BE2C (cell line): ENCODE measurements around the gene ZNF267.
"Not testable (repeated sequence)": the region's sequence is repeated elsewhere in the genome, so short reads cannot be mapped to it uniquely, and the experiment has no call there.

Source experiments
- DNase-seq: peaks from one replicate; pipeline ENCODE4 v3.0.0-alpha.2; 2020
- H3K27me3 ChIP-seq: fragments of 250-450 bp; sonication (Bioruptor Pico); 2 replicates; pipeline ENCODE4 v1.5.1; 2020; ENCODE audit warnings: mild to moderate bottlenecking
- H3K36me3 ChIP-seq: fragments of 250-450 bp; sonication (Bioruptor Pico); 2 replicates; pipeline ENCODE4 v1.5.1; 2020; ENCODE audit warnings: mild to moderate bottlenecking
- H3K4me1 ChIP-seq: fragments of 250-450 bp; sonication (Bioruptor Pico); 2 replicates; pipeline ENCODE4 v1.5.1; 2020
- H3K4me3 ChIP-seq: 2 replicates; pipeline ENCODE4 v1.5.1; 2011; ENCODE audit warnings: low read depth, low read length
- H3K9me3 ChIP-seq: fragments of 250-450 bp; sonication (Bioruptor Pico); 2 replicates; pipeline ENCODE4 v1.5.1; 2020
- TF ChIP-seq, protein P1 (sequence below): IDR thresholded peaks from 2 replicates; pipeline ENCODE4 v1.5.1; 2012; ENCODE audit warnings: mild to moderate bottlenecking, low read depth, low read length

The ZNF267 gene

DNA sequence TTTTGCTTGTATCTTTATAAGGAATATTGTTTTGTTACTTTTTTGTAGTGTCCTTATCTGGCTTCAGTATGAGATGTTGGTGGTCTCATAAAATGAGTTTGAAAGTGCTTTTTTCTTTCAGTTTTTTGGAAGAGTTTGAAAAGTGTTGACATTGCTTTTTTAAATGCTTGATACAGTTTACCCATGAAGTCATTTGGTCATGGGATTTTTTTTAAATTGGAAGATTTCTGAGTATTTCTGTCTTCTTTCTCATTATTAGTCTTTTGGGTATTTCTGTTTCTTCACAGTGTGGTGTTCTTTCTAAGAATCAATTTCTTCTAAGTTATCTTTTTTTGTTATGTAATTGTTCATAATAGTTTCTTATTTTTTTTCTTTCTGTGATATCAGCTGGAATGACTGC, 15.1 kb downstream of the ZNF267 start:
- Histone ChIP-seq H3K36me3 (peaks cover 54% of the 10 kb centered on the region), H3K4me1 (no peaks in the 10 kb centered on the region), H3K4me3 (no peak overlapping the region), H3K27me3 (no peaks in the 10 kb centered on the region), H3K9me3 (no peaks in the 10 kb centered on the region)
- TF ChIP-seq, protein P1, sequence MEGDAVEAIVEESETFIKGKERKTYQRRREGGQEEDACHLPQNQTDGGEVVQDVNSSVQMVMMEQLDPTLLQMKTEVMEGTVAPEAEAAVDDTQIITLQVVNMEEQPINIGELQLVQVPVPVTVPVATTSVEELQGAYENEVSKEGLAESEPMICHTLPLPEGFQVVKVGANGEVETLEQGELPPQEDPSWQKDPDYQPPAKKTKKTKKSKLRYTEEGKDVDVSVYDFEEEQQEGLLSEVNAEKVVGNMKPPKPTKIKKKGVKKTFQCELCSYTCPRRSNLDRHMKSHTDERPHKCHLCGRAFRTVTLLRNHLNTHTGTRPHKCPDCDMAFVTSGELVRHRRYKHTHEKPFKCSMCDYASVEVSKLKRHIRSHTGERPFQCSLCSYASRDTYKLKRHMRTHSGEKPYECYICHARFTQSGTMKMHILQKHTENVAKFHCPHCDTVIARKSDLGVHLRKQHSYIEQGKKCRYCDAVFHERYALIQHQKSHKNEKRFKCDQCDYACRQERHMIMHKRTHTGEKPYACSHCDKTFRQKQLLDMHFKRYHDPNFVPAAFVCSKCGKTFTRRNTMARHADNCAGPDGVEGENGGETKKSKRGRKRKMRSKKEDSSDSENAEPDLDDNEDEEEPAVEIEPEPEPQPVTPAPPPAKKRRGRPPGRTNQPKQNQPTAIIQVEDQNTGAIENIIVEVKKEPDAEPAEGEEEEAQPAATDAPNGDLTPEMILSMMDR: no peak
- DNase-seq: no peak

DNA sequence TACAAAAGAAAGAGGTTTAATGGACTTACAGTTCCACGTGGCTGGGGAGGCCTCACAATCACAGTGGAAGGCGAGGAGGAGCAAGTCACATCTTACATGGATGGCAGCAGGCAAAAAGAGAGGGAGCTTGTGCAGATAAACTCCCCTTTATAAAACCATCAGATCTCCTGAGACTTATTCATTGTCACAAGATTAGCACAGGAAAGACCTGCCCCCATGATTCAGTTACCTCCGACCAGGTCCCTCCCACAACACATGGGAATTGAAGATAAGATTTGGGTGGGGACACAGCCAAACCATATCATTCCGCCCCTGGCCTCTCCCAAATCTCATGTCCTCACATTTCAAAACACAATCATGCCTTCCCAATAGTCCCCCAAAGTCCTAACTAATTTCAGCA, 18.5 kb downstream of the ZNF267 start:
- not testable (repeated sequence) for H3K4me1 ChIP-seq, H3K9me3 ChIP-seq, H3K27me3 ChIP-seq, H3K4me3 ChIP-seq, DNase-seq
- peaks cover 53% of the 10 kb centered on the region for H3K36me3 ChIP-seq

DNA sequence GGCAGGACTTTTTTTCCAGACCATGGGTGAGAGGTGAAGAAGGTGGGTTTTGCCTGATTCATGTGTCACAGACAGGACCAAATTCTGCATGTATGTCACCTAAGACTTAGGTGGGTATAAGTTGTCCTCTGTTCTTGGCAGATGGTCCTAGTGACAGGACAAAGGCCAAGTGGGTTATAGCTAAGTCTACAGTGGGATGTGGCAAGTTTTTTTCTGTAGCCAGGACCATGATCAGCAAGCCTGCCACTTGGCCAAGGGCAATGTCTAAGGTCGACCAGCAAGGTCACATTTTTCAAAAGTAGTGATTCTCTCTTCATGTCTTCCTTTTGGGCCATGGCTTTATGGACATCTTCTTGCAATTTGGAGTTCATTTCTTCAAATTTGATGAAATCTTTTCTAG, 20.2 kb downstream of the ZNF267 start:
- no peaks in the 10 kb centered on the region for H3K27me3 ChIP-seq
- H3K9me3 ChIP-seq: no peaks in the 10 kb centered on the region; the same call in 1 of the 2 replicates
- no peaks in the 10 kb centered on the region for H3K4me1 ChIP-seq
- H3K4me3 ChIP-seq: no peak overlapping the region
- DNase-seq: no peak
- TF ChIP-seq, protein P1: no peak
- peaks cover 48% of the 10 kb centered on the region for H3K36me3 ChIP-seq

DNA sequence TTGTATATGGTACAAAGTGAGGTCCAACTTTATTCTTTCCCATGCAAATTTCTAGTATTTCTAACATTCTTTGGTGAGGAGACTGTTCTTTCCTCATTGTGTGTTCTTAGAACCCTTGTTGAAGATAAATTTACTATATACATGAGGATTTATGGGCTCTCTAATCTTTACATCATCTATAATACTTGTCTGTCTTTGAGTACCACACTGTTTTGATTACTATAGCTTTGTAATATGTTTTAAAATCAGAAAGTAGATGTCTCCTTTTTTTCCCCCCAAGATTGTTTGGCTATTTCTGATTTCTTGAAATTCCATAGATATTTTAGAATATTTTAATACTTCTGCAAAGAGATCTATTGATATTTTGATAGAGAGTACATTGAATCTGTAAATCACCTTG, 23.7 kb downstream of the ZNF267 start:
- Histone ChIP-seq H3K27me3 (no peaks in the 10 kb centered on the region), H3K4me3 (no peak overlapping the region), H3K36me3 (peaks cover 28% of the 10 kb centered on the region), H3K4me1 (no peaks in the 10 kb centered on the region), H3K9me3 (no peaks in the 10 kb centered on the region; the same call in 1 of the 2 replicates)
- no peak for DNase-seq
- TF ChIP-seq, protein P1: no peak

DNA sequence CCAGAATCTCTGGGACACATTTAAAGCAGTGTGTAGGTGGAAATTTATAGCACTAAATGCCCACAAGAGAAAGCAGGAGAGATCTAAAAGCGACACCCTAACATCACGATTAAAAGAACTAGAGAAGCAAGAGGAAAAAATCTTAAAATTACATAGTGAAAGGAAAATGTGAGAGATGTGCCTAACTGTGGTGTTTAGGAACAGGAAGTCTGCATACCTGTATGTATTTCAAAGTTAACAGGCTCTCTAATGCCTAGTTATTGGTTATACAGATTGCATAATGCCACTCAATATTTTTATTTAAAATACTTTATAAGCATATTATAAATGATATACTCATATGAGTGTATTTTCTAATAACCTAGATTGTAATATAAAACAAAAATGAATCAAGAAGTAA, 25.9 kb downstream of the ZNF267 start:
- no peak for DNase-seq
- no peaks in the 10 kb centered on the region; the same call in 1 of the 2 replicates for H3K9me3 ChIP-seq
- no peaks in the 10 kb centered on the region for H3K27me3 ChIP-seq
- H3K4me1 ChIP-seq: no peaks in the 10 kb centered on the region
- peaks cover 18% of the 10 kb centered on the region for H3K36me3 ChIP-seq
- no peak overlapping the region for H3K4me3 ChIP-seq
- TF ChIP-seq, protein P1: no peak

DNA sequence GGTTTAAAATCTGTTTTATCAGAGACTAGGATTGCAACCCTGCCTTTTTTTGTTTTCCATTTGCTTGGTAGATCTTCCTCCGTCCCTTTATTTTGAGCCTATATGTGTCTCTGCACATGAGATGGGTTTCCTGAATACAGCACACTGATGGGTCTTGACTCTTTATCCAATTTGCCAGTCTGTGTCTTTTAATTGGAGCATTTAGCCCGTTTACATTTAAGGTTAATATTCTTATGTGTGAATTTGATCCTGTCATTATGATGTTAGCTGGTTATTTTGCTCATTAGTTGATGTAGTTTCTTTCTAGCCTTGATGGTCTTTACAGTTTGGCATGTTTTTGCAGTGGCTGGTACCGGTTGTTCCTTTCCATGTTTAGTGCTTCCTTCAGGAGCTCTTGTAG, 31.0 kb downstream of the ZNF267 start:
- DNase-seq, H3K36me3 ChIP-seq, H3K9me3 ChIP-seq, H3K27me3 ChIP-seq, H3K4me3 ChIP-seq, H3K4me1 ChIP-seq: not testable (repeated sequence)

DNA sequence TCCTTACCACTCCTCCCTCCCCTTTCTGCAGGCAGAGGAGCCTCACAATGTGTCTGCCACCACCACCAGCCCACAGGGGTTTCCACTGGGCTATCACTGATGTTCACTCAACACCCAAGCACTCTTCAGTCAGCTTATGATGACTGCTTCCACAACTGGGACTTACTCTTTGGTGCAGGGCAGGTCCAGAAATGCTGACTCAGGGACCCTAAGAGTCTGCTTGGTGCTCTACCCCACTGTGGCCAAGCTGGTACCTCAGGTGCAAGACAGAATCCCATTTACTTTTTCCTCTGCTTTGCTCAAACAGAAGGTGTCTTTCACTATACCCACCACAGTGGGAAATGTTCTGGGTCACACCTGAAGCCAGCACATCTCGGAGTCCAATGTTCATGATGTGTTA, 40.1 kb downstream of the ZNF267 start:
- TF ChIP-seq, protein P1: no peak
- no peak for DNase-seq
- no peaks in the 10 kb centered on the region for H3K9me3 ChIP-seq

More for the DNA sequence above, 40.1 kb downstream of the ZNF267 start:
- Histone ChIP-seq H3K4me1 (no peaks in the 10 kb centered on the region), H3K4me3 (no peak overlapping the region), H3K36me3 (peaks cover 20% of the 10 kb centered on the region), H3K27me3 (no peaks in the 10 kb centered on the region)
